Suprapubic skin (tissue), 4 donors: ENCODE measurements around the gene BPIFB2. TPM values are rescaled to one million over a fixed set of nuclear protein-coding genes. Genes with fewer than 3 reads are reported as not detected.

ENCODE experiments used
- DNase-seq, 2 donors: peaks; one replicate each; pipeline ENCODE4 v3.0.0-alpha.2; 2019; ENCODE audit warnings: low spot score in 2 of 2
- H3K27ac ChIP-seq: fragments of 200-600 bp; sonication (generic); one replicate; pipeline ENCODE4 v1.5.1; 2019
- H3K27me3 ChIP-seq: fragments of 200-600 bp; sonication (generic); one replicate; pipeline ENCODE4 v1.5.1; 2019
- H3K36me3 ChIP-seq: fragments of 200-600 bp; sonication (generic); one replicate; pipeline ENCODE4 v1.5.1; 2019
- H3K4me1 ChIP-seq: fragments of 200-600 bp; sonication (generic); one replicate; pipeline ENCODE4 v1.5.1; 2019
- H3K4me3 ChIP-seq: fragments of 200-600 bp; sonication (generic); one replicate; pipeline ENCODE4 v1.5.1; 2019; ENCODE audit warnings: mild to moderate bottlenecking
- H3K9me3 ChIP-seq: fragments of 200-600 bp; sonication (generic); one replicate; pipeline ENCODE4 v1.5.1; 2019
- EP300 ChIP-seq: sonication (generic); formaldehyde crosslinking; IDR thresholded peaks from one replicate; pipeline ENCODE4 v1.6.1; 2017; ENCODE audit warnings: antibody characterized with exemption
- POLR2A ChIP-seq, 2 donors: fragments of 450-650 bp; IDR thresholded peaks; one replicate each; pipeline ENCODE4 v1.6.1; 2017; ENCODE audit warnings: antibody characterized with exemption in 2 of 2, mild to moderate bottlenecking in 2 of 2, moderate library complexity in 2 of 2
- POLR2AphosphoS5 ChIP-seq, 3 donors: sonication (generic); formaldehyde crosslinking; IDR thresholded peaks; one replicate each; pipeline ENCODE4 v1.6.1; 2017; ENCODE audit warnings: antibody characterized with exemption in 3 of 3
- WGBS: methylation state at CpG from one replicate; pipeline ENCODE4 v1.1.5; 2018; 5-methylcytosine and 5-hydroxymethylcytosine counted together
- total RNA-seq, 4 donors: library from RNA; depleted of rRNA; stranded (reverse); fragments of >200 nt; gene quantifications; one replicate each; pipeline ENCODE4 v1.1.0, GENCODE V29; 2016
- TF ChIP-seq, protein P1 (sequence below), 2 donors: fragments of 200-600 bp in 1 of 2; fragments of 450-650 bp in 1 of 2; sonication (generic) in 1 of 2; IDR thresholded peaks; one replicate each; pipeline ENCODE4 v1.5.1; 2016 to 2019; ENCODE audit warnings: antibody characterized with exemption in 2 of 2, mild to moderate bottlenecking in 1 of 2, moderate library complexity in 1 of 2

The BPIFB2 gene
- total RNA-seq, 4 donors from 2014 or later, result not detected

- Histone ChIP-seq H3K9me3 (no peaks in the 10 kb centered on the region), H3K27me3 (peaks cover 4% of the 10 kb centered on the region), H3K27ac (no peak overlapping the region), H3K36me3 (no peaks in the 10 kb centered on the region), H3K4me3 (no peak overlapping the region), H3K4me1 (no peaks in the 10 kb centered on the region)
- no peak for DNase-seq
- WGBS, result 88% methylated on average over 5 of the region's 5 CpGs
- TF ChIP-seq POLR2AphosphoS5 (IDR thresholded peaks at IDR 0.05), result no peak
- no peak for TF ChIP-seq POLR2A (IDR thresholded peaks at IDR 0.05)
- TF ChIP-seq, protein P1, sequence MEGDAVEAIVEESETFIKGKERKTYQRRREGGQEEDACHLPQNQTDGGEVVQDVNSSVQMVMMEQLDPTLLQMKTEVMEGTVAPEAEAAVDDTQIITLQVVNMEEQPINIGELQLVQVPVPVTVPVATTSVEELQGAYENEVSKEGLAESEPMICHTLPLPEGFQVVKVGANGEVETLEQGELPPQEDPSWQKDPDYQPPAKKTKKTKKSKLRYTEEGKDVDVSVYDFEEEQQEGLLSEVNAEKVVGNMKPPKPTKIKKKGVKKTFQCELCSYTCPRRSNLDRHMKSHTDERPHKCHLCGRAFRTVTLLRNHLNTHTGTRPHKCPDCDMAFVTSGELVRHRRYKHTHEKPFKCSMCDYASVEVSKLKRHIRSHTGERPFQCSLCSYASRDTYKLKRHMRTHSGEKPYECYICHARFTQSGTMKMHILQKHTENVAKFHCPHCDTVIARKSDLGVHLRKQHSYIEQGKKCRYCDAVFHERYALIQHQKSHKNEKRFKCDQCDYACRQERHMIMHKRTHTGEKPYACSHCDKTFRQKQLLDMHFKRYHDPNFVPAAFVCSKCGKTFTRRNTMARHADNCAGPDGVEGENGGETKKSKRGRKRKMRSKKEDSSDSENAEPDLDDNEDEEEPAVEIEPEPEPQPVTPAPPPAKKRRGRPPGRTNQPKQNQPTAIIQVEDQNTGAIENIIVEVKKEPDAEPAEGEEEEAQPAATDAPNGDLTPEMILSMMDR (IDR thresholded peaks at IDR 0.05), result no peak
Observed at GRCh38 chr20:33034115-33034514, 26.6 kb downstream of the BPIFB2 start.

- Histone ChIP-seq H3K36me3 (no peaks in the 10 kb centered on the region), H3K4me3 (no peak overlapping the region), H3K27ac (no peak overlapping the region), H3K27me3 (peaks cover 4% of the 10 kb centered on the region), H3K9me3 (no peaks in the 10 kb centered on the region), H3K4me1 (no peaks in the 10 kb centered on the region)
- TF ChIP-seq POLR2A (IDR thresholded peaks at IDR 0.05) (no peak), POLR2AphosphoS5 (IDR thresholded peaks at IDR 0.05) (no peak), EP300 (no peak)
- TF ChIP-seq, protein P1 (IDR thresholded peaks at IDR 0.05), result no peak
- WGBS, result 79% methylated on average over 4 of the region's 6 CpGs
- no peak for DNase-seq
Observed at GRCh38 chr20:33034901-33035492, 27.5 kb downstream of the BPIFB2 start.

DNA sequence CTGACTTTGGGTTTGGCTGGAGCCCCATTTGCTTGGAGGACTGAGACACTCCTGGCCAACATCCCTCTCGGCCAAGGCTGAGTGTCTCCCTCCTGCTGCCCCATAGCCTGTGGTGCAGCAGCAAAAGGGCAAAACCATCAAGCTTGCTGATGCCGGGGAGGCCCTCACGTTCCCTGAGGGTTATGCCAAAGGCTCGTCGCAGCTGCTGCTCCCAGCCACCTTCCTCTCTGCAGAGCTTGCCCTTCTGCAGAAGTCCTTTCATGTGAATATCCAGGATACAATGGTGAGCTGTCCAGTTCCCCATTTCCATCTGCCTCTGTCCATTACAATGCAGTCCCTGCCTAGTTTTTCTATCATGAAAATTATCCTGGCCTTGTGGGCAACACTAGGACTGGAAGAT is 30.0 kb downstream of the BPIFB2 start:
- Histone ChIP-seq H3K27me3 (peaks cover 4% of the 10 kb centered on the region), H3K27ac (no peak overlapping the region), H3K4me1 (no peaks in the 10 kb centered on the region), H3K9me3 (no peaks in the 10 kb centered on the region), H3K4me3 (no peak overlapping the region), H3K36me3 (no peaks in the 10 kb centered on the region)
- DNase-seq, result no peak
- TF ChIP-seq, protein P1 (IDR thresholded peaks at IDR 0.05), result no peak
- no peak for TF ChIP-seq POLR2AphosphoS5 (IDR thresholded peaks at IDR 0.05)
- TF ChIP-seq EP300, result no peak
- no peak for TF ChIP-seq POLR2A (IDR thresholded peaks at IDR 0.05)
- 65% methylated on average over 5 of the region's 5 CpGs for WGBS

GRCh38 chr20:33038243-33038642 is 30.7 kb downstream of the BPIFB2 start:
- H3K36me3 ChIP-seq, result no peaks in the 10 kb centered on the region
- 92% methylated on average over 4 of the region's 4 CpGs for WGBS

DNA sequence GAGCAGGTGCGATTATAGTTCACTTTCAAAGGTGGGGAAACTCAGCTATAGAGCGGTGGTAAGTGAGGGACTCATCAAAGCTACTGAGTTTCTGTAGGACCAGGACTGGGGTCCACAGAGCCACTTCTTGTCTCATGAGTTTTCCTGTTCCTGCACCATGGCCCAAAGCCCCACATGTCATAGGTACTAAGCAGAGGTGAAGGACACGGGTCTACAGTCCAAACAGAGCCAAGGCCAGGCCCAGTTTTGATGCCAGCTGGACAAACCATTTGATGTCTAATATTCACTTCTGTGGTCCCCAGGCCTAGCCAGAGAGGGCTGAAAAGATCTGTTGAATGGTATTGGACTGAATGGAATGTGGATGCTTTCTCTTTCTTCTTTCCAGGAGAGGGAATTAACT is 34.9 kb downstream of the BPIFB2 start:
- WGBS, result 92% methylated on average over 3 of the region's 3 CpGs
- TF ChIP-seq POLR2AphosphoS5 (IDR thresholded peaks at IDR 0.05) (no peak), POLR2A (IDR thresholded peaks at IDR 0.05) (no peak), EP300 (no peak)
- TF ChIP-seq, protein P1 (IDR thresholded peaks at IDR 0.05), result no peak
- no peaks in the 10 kb centered on the region for H3K36me3 ChIP-seq
- H3K27ac ChIP-seq, result no peak overlapping the region
- DNase-seq, result no peak
- H3K9me3 ChIP-seq, result no peaks in the 10 kb centered on the region
- H3K4me1 ChIP-seq, result no peaks in the 10 kb centered on the region
- peaks cover 4% of the 10 kb centered on the region for H3K27me3 ChIP-seq
- no peak overlapping the region for H3K4me3 ChIP-seq

More at GRCh38 chr20:33038243-33038642, 30.7 kb downstream of the BPIFB2 start:
- Histone ChIP-seq H3K27ac (no peak overlapping the region), H3K4me1 (no peaks in the 10 kb centered on the region), H3K9me3 (no peaks in the 10 kb centered on the region), H3K4me3 (no peak overlapping the region), H3K27me3 (peaks cover 4% of the 10 kb centered on the region)
- DNase-seq, result no peak
- TF ChIP-seq, protein P1 (IDR thresholded peaks at IDR 0.05), result no peak
- TF ChIP-seq POLR2AphosphoS5 (IDR thresholded peaks at IDR 0.05) (no peak), EP300 (no peak), POLR2A (IDR thresholded peaks at IDR 0.05) (no peak)
